Activated naive CD4-positive, alpha-beta T cell treated with anti-CD3 and anti-CD28 coated beads for 36 hours (primary cell): ENCODE data around the gene MCOLN1. TPM values are rescaled to one million over a fixed set of nuclear protein-coding genes. Genes with fewer than 3 reads are reported as not detected.
"Not testable (repeated sequence)": the region's sequence is repeated elsewhere in the genome, so short reads cannot be mapped to it uniquely, and the experiment has no call there.

Experiments used
- CTCF ChIA-PET: fragments of 350-600 bp; sonication (Branson Sonifier 250); formaldehyde crosslinking; loops from one replicate; lab custom pipeline; 2021; ENCODE audit warnings: antibody characterized with exemption; lab: Charles Lee
- DNase-seq: peaks from one replicate; pipeline ENCODE4 v3.0.0-alpha.2; 2020
- H3K27ac Mint-ChIP-seq: one replicate; pipeline ENCODE4 v1.8.0; 2021; ENCODE audit warnings: mild to moderate bottlenecking, mixed read lengths
- H3K27me3 Mint-ChIP-seq: one replicate; pipeline ENCODE4 v1.8.0; 2021; ENCODE audit warnings: low read depth, mixed read lengths
- H3K36me3 Mint-ChIP-seq: one replicate; pipeline ENCODE4 v1.8.0; 2021; ENCODE audit warnings: low read depth, mixed read lengths
- H3K4me1 Mint-ChIP-seq: one replicate; pipeline ENCODE4 v1.8.0; 2021; ENCODE audit warnings: low read depth, mixed read lengths
- H3K4me3 Mint-ChIP-seq: one replicate; pipeline ENCODE4 v1.8.0; 2021; ENCODE audit warnings: mild to moderate bottlenecking, moderate library complexity, mixed read lengths
- H3K9me3 Mint-ChIP-seq: one replicate; pipeline ENCODE4 v1.8.0; 2021; ENCODE audit warnings: mixed read lengths
- intact Hi-C: fragments of 100-400 bp; cut with micrococcal nuclease; formaldehyde crosslinking; loops from one replicate; pipeline ENCODE4 v1.15.1; 2023
- total RNA-seq, 2 experiments: library from RNA; stranded (reverse); gene quantifications; one replicate each; pipeline ENCODE4 v1.2.3, GENCODE V29; 2021

Gene MCOLN1
- total RNA-seq, 2 experiments from 2014 or later, result 4.2 to 5.2 TPM

DNA sequence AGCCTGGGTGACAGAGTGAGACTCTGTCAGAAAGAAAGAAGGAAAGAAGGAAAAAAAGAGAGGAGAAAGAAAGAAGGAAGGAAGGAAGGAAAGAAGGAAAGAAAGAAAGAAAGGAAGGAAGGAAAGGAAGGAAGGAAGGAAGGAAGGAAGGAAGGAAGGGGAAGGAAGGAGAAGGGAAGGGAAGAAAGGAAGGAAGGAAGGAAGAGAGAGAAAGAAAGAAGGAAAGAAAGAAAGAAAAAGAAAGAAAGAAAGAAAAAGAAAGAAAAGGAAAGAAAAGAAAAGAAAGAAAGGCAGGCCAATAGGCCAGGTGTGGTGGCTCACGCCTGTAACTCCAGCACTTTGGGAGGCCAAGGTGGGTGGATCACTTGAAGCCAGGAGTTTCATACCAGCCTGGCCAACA is 55.0 kb downstream of the MCOLN1 start:
- H3K36me3 Mint-ChIP-seq, intact Hi-C loops, H3K27me3 Mint-ChIP-seq, H3K9me3 Mint-ChIP-seq, H3K4me1 Mint-ChIP-seq, H3K27ac Mint-ChIP-seq, H3K4me3 Mint-ChIP-seq, DNase-seq: not testable (repeated sequence)
- CTCF ChIA-PET, result interaction anchor here (0.6 to 2.3 kb wide), 2 partner anchors 9 to 161 kb away, joined by 3 to 6 read pairs; no protein-coding TSS in a partner anchor

DNA sequence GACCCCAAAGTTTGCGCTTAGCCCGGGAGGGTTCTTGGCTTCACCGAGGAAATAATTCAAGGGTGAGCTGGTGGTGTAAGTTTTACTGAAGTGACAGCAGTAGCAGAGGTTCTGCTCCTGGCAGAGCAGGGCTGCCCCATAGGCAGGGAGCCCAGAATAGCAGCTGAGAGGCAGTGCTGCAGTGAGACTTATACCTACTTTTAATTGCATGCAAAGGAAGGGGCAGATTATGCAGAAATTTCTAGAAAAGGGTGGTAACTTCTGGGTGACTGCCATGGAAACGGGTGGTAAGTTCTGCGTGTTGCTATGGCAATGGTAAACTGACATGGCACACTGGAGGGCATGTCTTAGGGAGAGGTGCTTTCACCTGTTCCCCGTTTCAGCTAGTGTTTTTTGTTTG is 55.7 kb downstream of the MCOLN1 start:
- no peak for DNase-seq
- H3K27ac Mint-ChIP-seq, result no peak overlapping the region
- H3K27me3 Mint-ChIP-seq, result peaks cover 4% of the 10 kb centered on the region
- CTCF ChIA-PET, result interaction anchor here (2.3 kb wide), 1 partner anchor 10 kb away, joined by 6 read pairs; no protein-coding TSS in a partner anchor
- H3K9me3 Mint-ChIP-seq, result no peaks in the 10 kb centered on the region
- H3K4me1 Mint-ChIP-seq, result no peaks in the 10 kb centered on the region
- H3K4me3 Mint-ChIP-seq, result no peak overlapping the region
- no peaks in the 10 kb centered on the region for H3K36me3 Mint-ChIP-seq
- intact Hi-C loops, result no loop called here

DNA sequence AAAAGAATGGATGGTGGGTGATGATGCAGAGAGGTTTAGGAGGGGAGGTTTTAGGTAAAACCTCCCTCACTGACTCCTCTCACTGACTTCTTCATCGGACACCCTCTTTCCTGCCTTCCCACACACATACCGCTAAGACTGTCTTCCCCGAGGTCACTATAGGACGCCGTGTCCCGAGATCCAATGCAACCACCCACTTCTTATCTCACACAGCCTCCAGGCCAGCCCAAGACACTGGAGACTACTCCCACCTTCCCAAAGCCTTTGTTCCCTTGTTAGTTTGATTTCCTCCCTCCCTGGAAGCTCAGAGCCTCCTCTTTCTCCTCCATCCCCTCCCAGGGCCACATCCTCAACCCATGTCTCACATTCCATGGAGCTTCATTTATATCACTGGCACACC is 56.8 kb downstream of the MCOLN1 start:
- CTCF ChIA-PET, result interaction anchor here (2.3 kb wide), 1 partner anchor 11 kb away, joined by 6 read pairs; no protein-coding TSS in a partner anchor
- H3K9me3 Mint-ChIP-seq, result no peaks in the 10 kb centered on the region
- intact Hi-C loops, result no loop called here
- peaks cover 4% of the 10 kb centered on the region for H3K27me3 Mint-ChIP-seq
- no peaks in the 10 kb centered on the region for H3K4me1 Mint-ChIP-seq
- no peak for DNase-seq
- no peak overlapping the region for H3K27ac Mint-ChIP-seq
- H3K4me3 Mint-ChIP-seq, result no peak overlapping the region
- H3K36me3 Mint-ChIP-seq, result no peaks in the 10 kb centered on the region

DNA sequence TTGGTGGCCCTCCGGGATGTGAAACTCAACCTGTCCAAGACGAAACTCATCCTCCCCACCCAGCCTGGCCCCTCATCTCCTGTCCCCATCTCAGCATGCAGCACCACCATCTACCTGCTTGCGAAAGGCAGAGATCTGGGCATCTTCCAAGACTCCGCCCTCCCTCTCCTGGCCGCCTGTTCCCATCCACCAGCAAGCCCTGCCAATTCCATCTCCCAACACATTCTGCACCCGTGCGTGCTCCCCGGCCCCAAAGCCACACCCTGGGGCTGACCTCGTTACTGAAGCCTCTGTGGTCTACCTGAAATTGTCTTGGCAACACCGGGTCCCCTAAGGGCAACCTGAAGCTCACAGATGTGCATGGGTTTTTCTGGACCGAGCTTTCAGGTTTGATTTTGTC is 60.0 kb downstream of the MCOLN1 start:
- CTCF ChIA-PET, result interaction anchor here (1.6 kb wide), 1 partner anchor 14 kb away, joined by 4 read pairs; no protein-coding TSS in a partner anchor
- intact Hi-C loops, result no loop called here
- Mint-ChIP-seq H3K27ac (no peak overlapping the region), H3K4me3 (no peak overlapping the region), H3K27me3 (no peaks in the 10 kb centered on the region), H3K36me3 (no peaks in the 10 kb centered on the region), H3K4me1 (no peaks in the 10 kb centered on the region), H3K9me3 (no peaks in the 10 kb centered on the region)
- DNase-seq, result no peak

Other genes with a start within 250 kb of the MCOLN1 start
- 1 to 10 TPM; 3.7 to 3.9 TPM for gene INSR, start 228.2 kb upstream of the MCOLN1 start, total RNA-seq
- 10 to 100 TPM; 24.6 to 28.7 TPM for gene ARHGEF18, start 173.7 kb upstream of the MCOLN1 start, total RNA-seq
- 1 to 10 TPM in 1 of 2 experiments, under 1 TPM in 1; 0.86 to 1.1 TPM for gene PEX11G, start 33.6 kb upstream of the MCOLN1 start, total RNA-seq
- gene ZNF358, start 6.5 kb upstream of the MCOLN1 start, total RNA-seq, result 1 to 10 TPM; 3.7 to 3.9 TPM
- gene PNPLA6, start 13.1 kb downstream of the MCOLN1 start, total RNA-seq, result 10 to 100 TPM; 75.5 to 81.7 TPM
- gene CAMSAP3, start 73.2 kb downstream of the MCOLN1 start, total RNA-seq, result under 1 TPM; 0.24 to 0.30 TPM
- gene XAB2, start 106.9 kb downstream of the MCOLN1 start, total RNA-seq, result 10 to 100 TPM; 60.0 to 60.4 TPM
- gene PET100, start 107.2 kb downstream of the MCOLN1 start, total RNA-seq, result 10 to 100 TPM; 93.9 to 96.5 TPM
- under 1 TPM in 1 of 2 experiments, not detected in 1; 0.64 TPM for gene PCP2, start 111.1 kb downstream of the MCOLN1 start, total RNA-seq
- 10 to 100 TPM; 88.4 to 92.4 TPM for gene STXBP2, start 114.5 kb downstream of the MCOLN1 start, total RNA-seq
- not detected for gene RETN, start 146.4 kb downstream of the MCOLN1 start, total RNA-seq
- gene MCEMP1, start 154.5 kb downstream of the MCOLN1 start, total RNA-seq, result not detected
- 10 to 100 TPM; 74.7 to 82.4 TPM for gene TRAPPC5, start 158.2 kb downstream of the MCOLN1 start, total RNA-seq
- under 1 TPM; 0.86 to 0.89 TPM for gene FCER2, start 179.5 kb downstream of the MCOLN1 start, total RNA-seq
- not detected for gene CLEC4G, start 209.5 kb downstream of the MCOLN1 start, total RNA-seq
- gene CD209, start 224.9 kb downstream of the MCOLN1 start, total RNA-seq, result not detected
- not detected for gene CLEC4M, start 240.6 kb downstream of the MCOLN1 start, total RNA-seq